A673 (cell line): Measurements from ENCODE around the gene MKKS.

ENCODE experiments used
- CTCF ChIP-seq: fragments of 300-800, 200-600 bp; sonication (generic); conservative IDR thresholded peaks from 2 replicates; pipeline ENCODE4 v1.5.1; 2017; ENCODE audit warnings: low read depth, mild to moderate bottlenecking, antibody characterized with exemption, low read length, moderate library complexity, mixed read lengths
- EZH2 ChIP-seq: fragments of 200-600 bp; sonication (generic); IDR thresholded peaks from 2 replicates; pipeline ENCODE4 v1.6.1; 2017; ENCODE audit warnings: borderline replicate concordance, low read depth, mild to moderate bottlenecking, mixed read lengths, antibody characterized with exemption, low read length; ENCODE audit not compliant: poor library complexity, severe bottlenecking

- TF ChIP-seq CTCF: no peak
- TF ChIP-seq EZH2: no peak
Observed at GRCh38 chr20:10449270-10449669, 15.2 kb upstream of the MKKS start.
